ENCODE measurements around the gene FTCDNL1. TPM values are rescaled to one million over a fixed set of nuclear protein-coding genes. Genes with fewer than 3 reads are reported as not detected.

The FTCDNL1 gene
- total RNA-seq, 3 donors from 2014 or later = 2.1 to 5.1 (median 2.3) TPM

- H3K4me1 ChIP-seq (ENCODE audit: low read depth) = no peaks in the 10 kb centered on the region
- no peak overlapping the region for H3K4me3 ChIP-seq
- no peak for TF ChIP-seq CTCF (IDR thresholded peaks at IDR 0.05)
- no peak for DNase-seq
- intact Hi-C loops (cut with DNase I, micrococcal nuclease) = no loop called here
- H3K9me3 ChIP-seq = peaks cover 17% of the 10 kb centered on the region
- no peaks in the 10 kb centered on the region for H3K36me3 ChIP-seq (ENCODE audit: low read depth)
- ATAC-seq = no peak
Observed at GRCh38 chr2:199875400-199875799, 24.4 kb upstream of the FTCDNL1 start.

- intact Hi-C loops (cut with DNase I, micrococcal nuclease) = no loop called here
- H3K4me3 ChIP-seq = no peak overlapping the region
- peaks cover 17% of the 10 kb centered on the region for H3K9me3 ChIP-seq
- no peak for ATAC-seq
- TF ChIP-seq CTCF (IDR thresholded peaks at IDR 0.05) = no peak
- no peaks in the 10 kb centered on the region for H3K4me1 ChIP-seq (ENCODE audit: low read depth)
- no peaks in the 10 kb centered on the region for H3K36me3 ChIP-seq (ENCODE audit: low read depth)
- DNase-seq = no peak
Observed at GRCh38 chr2:199874209-199874608, 23.2 kb upstream of the FTCDNL1 start.

- H3K4me3 ChIP-seq = no peak overlapping the region
- intact Hi-C loops (cut with DNase I, micrococcal nuclease) = no loop called here
- DNase-seq (no peak), ATAC-seq (no peak)
- H3K9me3 ChIP-seq = peaks cover 17% of the 10 kb centered on the region
- no peaks in the 10 kb centered on the region for H3K36me3 ChIP-seq (ENCODE audit: low read depth)
- H3K4me1 ChIP-seq (ENCODE audit: low read depth) = no peaks in the 10 kb centered on the region
- no peak for TF ChIP-seq CTCF (IDR thresholded peaks at IDR 0.05)
Observed at GRCh38 chr2:199870581-199870980, 19.6 kb upstream of the FTCDNL1 start.

- Histone ChIP-seq H3K36me3 (ENCODE audit: low read depth) (no peaks in the 10 kb centered on the region), H3K4me3 (no peak overlapping the region), H3K4me1 (ENCODE audit: low read depth) (no peaks in the 10 kb centered on the region), H3K9me3 (peaks cover 10% of the 10 kb centered on the region)
- no peak for TF ChIP-seq CTCF (IDR thresholded peaks at IDR 0.05)
- intact Hi-C loops (cut with DNase I, micrococcal nuclease) = no loop called here
- ATAC-seq (no peak), DNase-seq (no peak)
Observed at GRCh38 chr2:199869653-199870052, 18.7 kb upstream of the FTCDNL1 start.

GRCh38 chr2:199869227-199869541 is 18.2 kb upstream of the FTCDNL1 start:
- Histone ChIP-seq H3K4me3 (no peak overlapping the region), H3K36me3 (ENCODE audit: low read depth) (no peaks in the 10 kb centered on the region), H3K4me1 (ENCODE audit: low read depth) (no peaks in the 10 kb centered on the region), H3K9me3 (peaks cover 6% of the 10 kb centered on the region)
- intact Hi-C loops (cut with DNase I, micrococcal nuclease) = no loop called here
- no peak for DNase-seq
- TF ChIP-seq CTCF (IDR thresholded peaks at IDR 0.05) = no peak
- ATAC-seq = no peak
